AG08396 (cell line): Measurements from ENCODE around the gene CYFIP1.

Source experiments
- DNase-seq: peaks from one replicate; pipeline ENCODE4 v3.0.0; 2012; ENCODE audit warnings: low spot score, mixed read lengths

Gene CYFIP1

GRCh38 chr15:22868928-22869327 is 111.2 kb downstream of the CYFIP1 start:
- DNase-seq, result no peak

GRCh38 chr15:22868495-22868894 is 111.7 kb downstream of the CYFIP1 start:
- DNase-seq, result no peak

GRCh38 chr15:22867886-22868285 is 112.3 kb downstream of the CYFIP1 start:
- DNase-seq, result no peak

- DNase-seq, result no peak
Observed at GRCh38 chr15:22866079-22866478, 114.1 kb downstream of the CYFIP1 start.

GRCh38 chr15:22863356-22863755 is 116.8 kb downstream of the CYFIP1 start:
- DNase-seq, result no peak

GRCh38 chr15:22861161-22861560 is 119.0 kb downstream of the CYFIP1 start:
- no peak for DNase-seq

- no peak for DNase-seq
Observed at GRCh38 chr15:22856659-22857058, 123.5 kb downstream of the CYFIP1 start.

- DNase-seq, result no peak
Observed at GRCh38 chr15:22855791-22856190, 124.4 kb downstream of the CYFIP1 start.

- no peak for DNase-seq
Observed at GRCh38 chr15:22851513-22851912, 128.7 kb downstream of the CYFIP1 start.

- no peak for DNase-seq
Observed at GRCh38 chr15:22850055-22850454, 130.1 kb downstream of the CYFIP1 start.

GRCh38 chr15:22846073-22846472 is 134.1 kb downstream of the CYFIP1 start:
- no peak for DNase-seq

- DNase-seq, result no peak
Observed at GRCh38 chr15:22845289-22845900, 134.8 kb downstream of the CYFIP1 start.

GRCh38 chr15:22844421-22845288 is 135.5 kb downstream of the CYFIP1 start:
- no peak for DNase-seq

- DNase-seq, result peak; percentile 18
Observed at GRCh38 chr15:22839046-22839695, 141.0 kb downstream of the CYFIP1 start.

- DNase-seq, result peak; percentile 99
Observed at GRCh38 chr15:22838292-22839042, 141.7 kb downstream of the CYFIP1 start, which contains the start of gene NIPA2. NIPA2 (plus strand) TSS chr15:22838666; CDS start chr15:22851732, 13,066 bp downstream.

GRCh38 chr15:22831473-22831872 is 148.7 kb downstream of the CYFIP1 start:
- no peak for DNase-seq

GRCh38 chr15:22827125-22827524 is 153.0 kb downstream of the CYFIP1 start:
- no peak for DNase-seq

GRCh38 chr15:22823495-22824128 is 156.6 kb downstream of the CYFIP1 start:
- no peak for DNase-seq

GRCh38 chr15:22819651-22820050 is 160.5 kb downstream of the CYFIP1 start:
- DNase-seq, result no peak
